Left renal cortex interstitium (tissue), 4 donors: Measurements from ENCODE around the gene MRPL24. TPM values are rescaled to one million over a fixed set of nuclear protein-coding genes. Genes with fewer than 3 reads are reported as not detected.
A peak's percentile ranks its signal among the peaks of the same experiment; 100 is the strongest.

Source experiments
- DNase-seq, 4 donors: peaks; one replicate each; pipeline ENCODE4 v3.0.0-alpha.2; 2013; ENCODE audit warnings: low read depth in 4 of 4, low spot score in 2 of 4, missing footprints in 1 of 4
- polyA plus RNA-seq, 4 donors: library from polyadenylated mRNA; unstranded; fragments of 120-200 nt; gene quantifications; one replicate each; pipeline ENCODE4 v1.2.1, GENCODE V29; 2013; ENCODE audit not compliant: insufficient read length in 4 of 4

Gene MRPL24
- polyA plus RNA-seq, 4 donors = 68.6 to 77.1 (median 70.2) TPM

- no peak for DNase-seq
Measured at GRCh38 chr1:156694690-156694962, 46.3 kb downstream of the MRPL24 start.

- DNase-seq = no peak
Measured at GRCh38 chr1:156693848-156694689, 46.8 kb downstream of the MRPL24 start.

- peak in 1 of 4 donors; percentile 81 for DNase-seq
Measured at GRCh38 chr1:156692925-156693847, 47.7 kb downstream of the MRPL24 start.

- DNase-seq = no peak
Measured at GRCh38 chr1:156692441-156692924, 48.4 kb downstream of the MRPL24 start.

GRCh38 chr1:156691665-156692440 lies 49.0 kb downstream of the MRPL24 start:
- DNase-seq = no peak

- no peak for DNase-seq
Measured at GRCh38 chr1:156691191-156691590, 49.7 kb downstream of the MRPL24 start.

- DNase-seq = no peak
Measured at GRCh38 chr1:156690675-156691036, 50.2 kb downstream of the MRPL24 start.

- DNase-seq = no peak
Measured at GRCh38 chr1:156689953-156690674, 50.8 kb downstream of the MRPL24 start.

- DNase-seq = peak in 2 of 4 donors; percentile 87 to 88
Measured at GRCh38 chr1:156689035-156689952, 51.6 kb downstream of the MRPL24 start.

Other genes starting within 250 kb of the MRPL24 start
- 10 to 100 TPM; 20.8 to 32.8 (median 24.3) TPM for gene MEF2D, start 240.3 kb downstream of the MRPL24 start, polyA plus RNA-seq
- gene IQGAP3, start 168.5 kb downstream of the MRPL24 start, polyA plus RNA-seq = 10 to 100 TPM in 3 of 4 donors, 1 to 10 TPM in 1; 9.6 to 18.8 (median 14.6) TPM
- 1 to 10 TPM in 3 of 4 donors, under 1 TPM in 1; 0.97 to 2.3 (median 1.4) TPM for gene TTC24, start 161.4 kb downstream of the MRPL24 start, polyA plus RNA-seq
- gene NAXE, start 149.3 kb downstream of the MRPL24 start, polyA plus RNA-seq = 10 to 100 TPM; 64.7 to 86.7 (median 77.2) TPM
- gene GPATCH4, start 139.6 kb downstream of the MRPL24 start, polyA plus RNA-seq = 10 to 100 TPM; 28.4 to 36.1 (median 33.7) TPM
- under 1 TPM; 0.16 to 0.62 (median 0.47) TPM for gene HAPLN2, start 121.7 kb downstream of the MRPL24 start, polyA plus RNA-seq
- 1 to 10 TPM in 1 of 4 donors, under 1 TPM in 3; 0.22 to 4.1 (median 0.42) TPM for gene BCAN, start 99.0 kb downstream of the MRPL24 start, polyA plus RNA-seq
- gene NES, start 63.7 kb downstream of the MRPL24 start, polyA plus RNA-seq = 100 to 1,000 TPM; 144 to 165 (median 153) TPM
- 100 to 1,000 TPM in 2 of 4 donors, 10 to 100 TPM in 2; 76.4 to 118 (median 97.9) TPM for gene CRABP2, start 35.5 kb downstream of the MRPL24 start, polyA plus RNA-seq
- gene METTL25B, start 12.6 kb downstream of the MRPL24 start, polyA plus RNA-seq = 10 to 100 TPM; 32.9 to 52.0 (median 39.5) TPM
- gene ISG20L2, start 12.3 kb downstream of the MRPL24 start, polyA plus RNA-seq = 10 to 100 TPM; 41.7 to 47.8 (median 44.8) TPM
- 100 to 1,000 TPM; 248 to 305 (median 272) TPM for gene HDGF, start 10.6 kb upstream of the MRPL24 start, polyA plus RNA-seq
- gene PRCC, start 26.4 kb upstream of the MRPL24 start, polyA plus RNA-seq = 100 to 1,000 TPM; 101 to 123 (median 105) TPM
- gene SH2D2A, start 75.8 kb upstream of the MRPL24 start, polyA plus RNA-seq = 1 to 10 TPM in 2 of 4 donors, under 1 TPM in 2; 0.49 to 1.6 (median 1.0) TPM
- gene INSRR, start 118.0 kb upstream of the MRPL24 start, polyA plus RNA-seq = 1 to 10 TPM; 1.6 to 4.4 (median 2.0) TPM
- gene NTRK1, start 119.8 kb upstream of the MRPL24 start, polyA plus RNA-seq = 1 to 10 TPM; 1.0 to 2.4 (median 1.8) TPM
- 10 to 100 TPM; 18.2 to 25.5 (median 22.6) TPM for gene PEAR1, start 152.6 kb upstream of the MRPL24 start, polyA plus RNA-seq
- gene LRRC71, start 179.5 kb upstream of the MRPL24 start, polyA plus RNA-seq = under 1 TPM; 0.25 to 0.99 (median 0.50) TPM